SK-N-SH treated with all-trans-retinoic acid at 6 μM for 48 hours (cell line): ENCODE measurements around the gene ARFGEF3.

Source experiments
- ATAC-seq: fragments of 200-7000 bp; cut with Tn5 transposase; 3 replicates; pipeline ENCODE4 v1.9.1; 2020; ENCODE audit warnings: mild to moderate bottlenecking, moderate library complexity
- BACH2 ChIP-seq: fragments of 250-450 bp; sonication (Bioruptor Pico); IDR thresholded peaks from 2 replicates; pipeline ENCODE4 v1.9.0; 2021; ENCODE audit warnings: mild to moderate bottlenecking, borderline replicate concordance
- CSDC2 ChIP-seq: fragments of 250-450 bp; sonication (Bioruptor Pico); IDR thresholded peaks from 2 replicates; pipeline ENCODE4 v1.5.0; 2020; ENCODE audit warnings: mild to moderate bottlenecking, moderate library complexity
- ESRRG ChIP-seq: fragments of 250-450 bp; sonication (Bioruptor Pico); IDR thresholded peaks from 2 replicates; pipeline ENCODE4 v1.6.1; 2021; ENCODE audit warnings: mild to moderate bottlenecking
- GLIS3 ChIP-seq: fragments of 250-450 bp; sonication (Bioruptor Pico); IDR thresholded peaks from 2 replicates; pipeline ENCODE4 v1.5.0; 2020; ENCODE audit warnings: mild to moderate bottlenecking, moderate library complexity
- ISL1 ChIP-seq: fragments of 250-450 bp; sonication (Bioruptor Pico); IDR thresholded peaks from 2 replicates; pipeline ENCODE4 v2.1.2; 2022; ENCODE audit warnings: mild to moderate bottlenecking, moderate library complexity
- OSR1 ChIP-seq: fragments of 250-450 bp; sonication (Bioruptor Pico); IDR thresholded peaks from 2 replicates; pipeline ENCODE4 v1.8.0; 2022; ENCODE audit warnings: moderate library complexity, mild to moderate bottlenecking, inconsistent platforms
- RARB ChIP-seq: fragments of 250-450 bp; sonication (Bioruptor Pico); IDR thresholded peaks from 2 replicates; pipeline ENCODE4 v1.8.0; 2021; ENCODE audit warnings: mild to moderate bottlenecking, moderate library complexity
- TOX ChIP-seq: fragments of 250-450 bp; sonication (Bioruptor Pico); IDR thresholded peaks from 2 replicates; pipeline ENCODE4 v1.8.0; 2021; ENCODE audit warnings: mild to moderate bottlenecking, moderate library complexity, borderline replicate concordance
- ZC3H10 ChIP-seq: fragments of 250-450 bp; sonication (Bioruptor Pico); IDR thresholded peaks from 2 replicates; pipeline ENCODE4 v1.5.1; 2021; ENCODE audit warnings: mild to moderate bottlenecking, moderate library complexity
- ZFP3 ChIP-seq: fragments of 250-450 bp; sonication (Bioruptor Pico); IDR thresholded peaks from 2 replicates; pipeline ENCODE4 v1.5.0; 2020; ENCODE audit warnings: mild to moderate bottlenecking, moderate library complexity
- ZFP30 ChIP-seq: fragments of 450-650 bp; formaldehyde crosslinking; IDR thresholded peaks from 2 replicates; pipeline ENCODE4 v1.5.0; 2022; ENCODE audit warnings: mild to moderate bottlenecking, moderate library complexity
- ZNF565 ChIP-seq: fragments of 450-650 bp; formaldehyde crosslinking; conservative IDR thresholded peaks from 2 replicates; pipeline ENCODE4 v1.5.0; 2020; ENCODE audit warnings: low read depth, mild to moderate bottlenecking, moderate library complexity
- ZNF70 ChIP-seq: fragments of 450-650 bp; formaldehyde crosslinking; IDR thresholded peaks from 2 replicates; pipeline ENCODE4 v1.5.0; 2020; ENCODE audit warnings: mild to moderate bottlenecking, moderate library complexity
- ZNF8 ChIP-seq: fragments of 450-650 bp; formaldehyde crosslinking; IDR thresholded peaks from 2 replicates; pipeline ENCODE4 v1.5.0; 2020; ENCODE audit warnings: mild to moderate bottlenecking, moderate library complexity
- TF ChIP-seq, protein P1 (sequence below): fragments of 250-450 bp; sonication (Bioruptor Pico); IDR thresholded peaks from 2 replicates; pipeline ENCODE4 v1.5.1; 2021; ENCODE audit warnings: mild to moderate bottlenecking, moderate library complexity
- TF ChIP-seq, protein P2 (sequence below): fragments of 250-450 bp; sonication (Bioruptor Pico); IDR thresholded peaks from 2 replicates; pipeline ENCODE4 v1.5.0; 2020; ENCODE audit warnings: mild to moderate bottlenecking, moderate library complexity
- TF ChIP-seq, protein P3 (sequence below): fragments of 250-450 bp; sonication (Bioruptor Pico); IDR thresholded peaks from 2 replicates; pipeline ENCODE4 v1.8.0; 2020; ENCODE audit warnings: mild to moderate bottlenecking, moderate library complexity, borderline replicate concordance
- TF ChIP-seq, protein P4 (sequence below): fragments of 250-450 bp; sonication (Bioruptor Pico); IDR thresholded peaks from 2 replicates; pipeline ENCODE4 v1.8.0; 2021; ENCODE audit warnings: low read depth, mild to moderate bottlenecking, moderate library complexity, borderline replicate concordance

The ARFGEF3 gene

DNA sequence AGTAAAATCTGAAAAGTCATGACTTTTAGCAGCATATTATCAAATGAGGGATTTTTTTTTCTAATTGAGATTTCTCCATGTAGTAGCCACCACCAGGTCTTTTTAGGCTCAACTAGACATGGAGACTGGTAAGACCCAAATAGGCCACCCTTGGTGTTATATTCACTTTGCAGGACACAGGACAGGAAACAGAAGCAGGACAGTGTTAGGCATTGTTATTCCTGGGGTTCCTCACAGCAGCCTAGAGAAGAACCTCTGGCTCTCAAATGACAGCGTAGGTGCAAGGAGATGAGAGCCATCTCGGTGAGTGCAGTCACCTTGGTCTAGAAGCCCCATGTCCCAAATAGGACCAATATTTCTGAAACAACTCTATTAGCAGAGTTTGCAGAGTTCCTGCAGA lies 75.7 kb downstream of the ARFGEF3 start:
- TF ChIP-seq ISL1: no peak

DNA sequence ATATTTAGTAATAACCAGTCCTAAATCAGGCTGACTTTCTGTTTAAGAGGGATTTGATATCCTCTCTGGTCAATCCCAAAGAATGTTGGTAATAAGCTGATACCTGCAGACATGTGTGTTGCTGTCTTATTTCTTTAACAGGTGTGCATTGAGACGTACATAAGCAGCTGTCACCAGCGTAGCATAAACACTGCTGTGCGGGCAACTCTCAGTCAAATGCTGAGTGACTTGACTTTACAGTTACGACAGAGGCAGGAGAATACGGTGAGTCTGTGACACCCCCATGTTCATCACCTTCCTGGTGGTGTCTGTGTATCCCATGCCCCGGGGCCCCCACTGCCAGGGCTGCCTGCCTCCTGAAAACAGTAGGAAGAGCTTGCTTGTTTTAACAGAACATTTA lies 76.6 kb downstream of the ARFGEF3 start:
- no peak for ATAC-seq
- TF ChIP-seq BACH2: no peak
- TF ChIP-seq OSR1 (CRISPR knock-in tag): no peak
- TF ChIP-seq GLIS3 (CRISPR knock-in tag): no peak
- no peak for TF ChIP-seq ZFP3 (CRISPR knock-in tag)
- TF ChIP-seq ISL1: no peak
- TF ChIP-seq, protein P1, sequence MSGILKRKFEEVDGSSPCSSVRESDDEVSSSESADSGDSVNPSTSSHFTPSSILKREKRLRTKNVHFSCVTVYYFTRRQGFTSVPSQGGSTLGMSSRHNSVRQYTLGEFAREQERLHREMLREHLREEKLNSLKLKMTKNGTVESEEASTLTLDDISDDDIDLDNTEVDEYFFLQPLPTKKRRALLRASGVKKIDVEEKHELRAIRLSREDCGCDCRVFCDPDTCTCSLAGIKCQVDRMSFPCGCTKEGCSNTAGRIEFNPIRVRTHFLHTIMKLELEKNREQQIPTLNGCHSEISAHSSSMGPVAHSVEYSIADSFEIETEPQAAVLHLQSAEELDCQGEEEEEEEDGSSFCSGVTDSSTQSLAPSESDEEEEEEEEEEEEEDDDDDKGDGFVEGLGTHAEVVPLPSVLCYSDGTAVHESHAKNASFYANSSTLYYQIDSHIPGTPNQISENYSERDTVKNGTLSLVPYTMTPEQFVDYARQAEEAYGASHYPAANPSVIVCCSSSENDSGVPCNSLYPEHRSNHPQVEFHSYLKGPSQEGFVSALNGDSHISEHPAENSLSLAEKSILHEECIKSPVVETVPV (CRISPR knock-in tag): no peak
- no peak for TF ChIP-seq RARB
- no peak for TF ChIP-seq ESRRG (CRISPR knock-in tag)
- TF ChIP-seq, protein P2, sequence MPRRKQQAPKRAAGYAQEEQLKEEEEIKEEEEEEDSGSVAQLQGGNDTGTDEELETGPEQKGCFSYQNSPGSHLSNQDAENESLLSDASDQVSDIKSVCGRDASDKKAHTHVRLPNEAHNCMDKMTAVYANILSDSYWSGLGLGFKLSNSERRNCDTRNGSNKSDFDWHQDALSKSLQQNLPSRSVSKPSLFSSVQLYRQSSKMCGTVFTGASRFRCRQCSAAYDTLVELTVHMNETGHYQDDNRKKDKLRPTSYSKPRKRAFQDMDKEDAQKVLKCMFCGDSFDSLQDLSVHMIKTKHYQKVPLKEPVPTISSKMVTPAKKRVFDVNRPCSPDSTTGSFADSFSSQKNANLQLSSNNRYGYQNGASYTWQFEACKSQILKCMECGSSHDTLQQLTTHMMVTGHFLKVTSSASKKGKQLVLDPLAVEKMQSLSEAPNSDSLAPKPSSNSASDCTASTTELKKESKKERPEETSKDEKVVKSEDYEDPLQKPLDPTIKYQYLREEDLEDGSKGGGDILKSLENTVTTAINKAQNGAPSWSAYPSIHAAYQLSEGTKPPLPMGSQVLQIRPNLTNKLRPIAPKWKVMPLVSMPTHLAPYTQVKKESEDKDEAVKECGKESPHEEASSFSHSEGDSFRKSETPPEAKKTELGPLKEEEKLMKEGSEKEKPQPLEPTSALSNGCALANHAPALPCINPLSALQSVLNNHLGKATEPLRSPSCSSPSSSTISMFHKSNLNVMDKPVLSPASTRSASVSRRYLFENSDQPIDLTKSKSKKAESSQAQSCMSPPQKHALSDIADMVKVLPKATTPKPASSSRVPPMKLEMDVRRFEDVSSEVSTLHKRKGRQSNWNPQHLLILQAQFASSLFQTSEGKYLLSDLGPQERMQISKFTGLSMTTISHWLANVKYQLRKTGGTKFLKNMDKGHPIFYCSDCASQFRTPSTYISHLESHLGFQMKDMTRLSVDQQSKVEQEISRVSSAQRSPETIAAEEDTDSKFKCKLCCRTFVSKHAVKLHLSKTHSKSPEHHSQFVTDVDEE (CRISPR knock-in tag): no peak
- no peak for TF ChIP-seq ZNF70 (CRISPR knock-in tag)
- no peak for TF ChIP-seq ZNF565 (CRISPR knock-in tag)
- TF ChIP-seq TOX (CRISPR knock-in tag): no peak
- TF ChIP-seq ZC3H10 (CRISPR knock-in tag): no peak
- TF ChIP-seq ZNF8 (CRISPR knock-in tag): no peak

More for the DNA sequence above, 75.7 kb downstream of the ARFGEF3 start:
- no peak for ATAC-seq

DNA sequence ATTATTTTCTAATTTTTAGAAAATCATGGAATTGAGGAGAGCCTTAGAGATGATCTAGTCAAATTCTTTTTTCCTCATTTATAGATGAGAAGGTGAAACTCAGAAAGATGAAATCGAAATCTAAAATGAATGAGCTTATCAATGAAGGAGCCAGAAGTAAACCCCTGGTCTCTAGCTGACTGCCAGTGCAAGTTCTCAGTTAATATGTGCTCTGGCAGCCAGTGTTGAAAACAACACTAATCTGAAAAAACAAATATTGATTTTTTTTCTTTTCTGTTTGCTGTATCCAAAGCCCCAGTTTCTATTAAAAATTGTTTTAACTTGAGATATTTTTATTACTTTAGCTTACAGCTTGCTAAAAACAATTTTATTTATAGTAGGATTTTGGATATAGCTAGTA lies 78.0 kb downstream of the ARFGEF3 start:
- ATAC-seq: no peak
- TF ChIP-seq BACH2 (no peak), ZC3H10 (CRISPR knock-in tag) (no peak), ISL1 (no peak), RARB (no peak), ZFP30 (CRISPR knock-in tag) (no peak), CSDC2 (CRISPR knock-in tag) (no peak), TOX (CRISPR knock-in tag) (no peak), OSR1 (CRISPR knock-in tag) (no peak), GLIS3 (CRISPR knock-in tag) (no peak), ZNF565 (CRISPR knock-in tag) (no peak)
- TF ChIP-seq, protein P2 (CRISPR knock-in tag): no peak
- TF ChIP-seq, protein P3, sequence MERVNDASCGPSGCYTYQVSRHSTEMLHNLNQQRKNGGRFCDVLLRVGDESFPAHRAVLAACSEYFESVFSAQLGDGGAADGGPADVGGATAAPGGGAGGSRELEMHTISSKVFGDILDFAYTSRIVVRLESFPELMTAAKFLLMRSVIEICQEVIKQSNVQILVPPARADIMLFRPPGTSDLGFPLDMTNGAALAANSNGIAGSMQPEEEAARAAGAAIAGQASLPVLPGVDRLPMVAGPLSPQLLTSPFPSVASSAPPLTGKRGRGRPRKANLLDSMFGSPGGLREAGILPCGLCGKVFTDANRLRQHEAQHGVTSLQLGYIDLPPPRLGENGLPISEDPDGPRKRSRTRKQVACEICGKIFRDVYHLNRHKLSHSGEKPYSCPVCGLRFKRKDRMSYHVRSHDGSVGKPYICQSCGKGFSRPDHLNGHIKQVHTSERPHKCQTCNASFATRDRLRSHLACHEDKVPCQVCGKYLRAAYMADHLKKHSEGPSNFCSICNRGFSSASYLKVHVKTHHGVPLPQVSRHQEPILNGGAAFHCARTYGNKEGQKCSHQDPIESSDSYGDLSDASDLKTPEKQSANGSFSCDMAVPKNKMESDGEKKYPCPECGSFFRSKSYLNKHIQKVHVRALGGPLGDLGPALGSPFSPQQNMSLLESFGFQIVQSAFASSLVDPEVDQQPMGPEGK (CRISPR knock-in tag): no peak
- TF ChIP-seq, protein P4, sequence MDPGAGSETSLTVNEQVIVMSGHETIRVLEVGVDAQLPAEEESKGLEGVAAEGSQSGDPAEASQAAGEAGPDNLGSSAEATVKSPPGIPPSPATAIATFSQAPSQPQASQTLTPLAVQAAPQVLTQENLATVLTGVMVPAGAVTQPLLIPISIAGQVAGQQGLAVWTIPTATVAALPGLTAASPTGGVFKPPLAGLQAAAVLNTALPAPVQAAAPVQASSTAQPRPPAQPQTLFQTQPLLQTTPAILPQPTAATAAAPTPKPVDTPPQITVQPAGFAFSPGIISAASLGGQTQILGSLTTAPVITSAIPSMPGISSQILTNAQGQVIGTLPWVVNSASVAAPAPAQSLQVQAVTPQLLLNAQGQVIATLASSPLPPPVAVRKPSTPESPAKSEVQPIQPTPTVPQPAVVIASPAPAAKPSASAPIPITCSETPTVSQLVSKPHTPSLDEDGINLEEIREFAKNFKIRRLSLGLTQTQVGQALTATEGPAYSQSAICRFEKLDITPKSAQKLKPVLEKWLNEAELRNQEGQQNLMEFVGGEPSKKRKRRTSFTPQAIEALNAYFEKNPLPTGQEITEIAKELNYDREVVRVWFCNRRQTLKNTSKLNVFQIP (CRISPR knock-in tag): no peak
